Glutamatergic neuron (in vitro differentiated cells): Measurements from ENCODE around the gene XIST. TPM values are rescaled to one million over a fixed set of nuclear protein-coding genes. Genes with fewer than 3 reads are reported as not detected.

ENCODE experiments used
- DNase-seq: peaks from one replicate; pipeline ENCODE4 v3.0.0; 2022
- H3K27ac Mint-ChIP-seq: one replicate; pipeline ENCODE4 v1.8.0; 2020; ENCODE audit warnings: mild to moderate bottlenecking, mixed read lengths, inconsistent platforms; ENCODE audit not compliant: unreplicated experiment
- H3K27me3 Mint-ChIP-seq: one replicate; pipeline ENCODE4 v1.8.0; 2020; ENCODE audit warnings: mild to moderate bottlenecking, moderate library complexity, mixed read lengths, inconsistent platforms; ENCODE audit not compliant: unreplicated experiment
- H3K36me3 Mint-ChIP-seq: one replicate; pipeline ENCODE4 v1.8.0; 2020; ENCODE audit warnings: mild to moderate bottlenecking, mixed read lengths, inconsistent platforms; ENCODE audit not compliant: unreplicated experiment
- H3K4me1 Mint-ChIP-seq: one replicate; pipeline ENCODE4 v1.8.0; 2020; ENCODE audit warnings: mild to moderate bottlenecking, low read depth, mixed read lengths, inconsistent platforms; ENCODE audit not compliant: unreplicated experiment
- H3K4me3 Mint-ChIP-seq: one replicate; pipeline ENCODE4 v1.8.0; 2020; ENCODE audit warnings: mild to moderate bottlenecking, mixed read lengths, inconsistent platforms; ENCODE audit not compliant: unreplicated experiment
- H3K9me3 Mint-ChIP-seq: one replicate; pipeline ENCODE4 v1.8.0; 2020; ENCODE audit warnings: mild to moderate bottlenecking, moderate library complexity, mixed read lengths, inconsistent platforms; ENCODE audit not compliant: unreplicated experiment
- total RNA-seq: library from RNA; stranded (reverse); fragmentation: NEBNext Ultra II Directional; extraction: Animal tissue kit (Norgen Biotek cat#: 25700); gene quantifications from one replicate; pipeline ENCODE4 v1.2.1, GENCODE V29; 2021; ENCODE audit not compliant: unreplicated experiment
- TF ChIP-seq, protein P1 (sequence below): fragments of 200-600 bp; sonication (generic); IDR thresholded peaks from one replicate; pipeline ENCODE4 v1.5.0; 2021; ENCODE audit not compliant: partially characterized antibody, unreplicated experiment

The XIST gene
- total RNA-seq, 1 donor from 2014 or later, result not detected

GRCh38 chrX:73849073-73849472, 3.4 kb downstream of the XIST start:
- no peak overlapping the region for H3K4me3 Mint-ChIP-seq
- H3K9me3 Mint-ChIP-seq, result peaks cover 4% of the 10 kb centered on the region
- no peaks in the 10 kb centered on the region for H3K4me1 Mint-ChIP-seq
- no peak for DNase-seq
- H3K27me3 Mint-ChIP-seq, result peaks cover 1% of the 10 kb centered on the region
- no peaks in the 10 kb centered on the region for H3K36me3 Mint-ChIP-seq
- TF ChIP-seq, protein P1, sequence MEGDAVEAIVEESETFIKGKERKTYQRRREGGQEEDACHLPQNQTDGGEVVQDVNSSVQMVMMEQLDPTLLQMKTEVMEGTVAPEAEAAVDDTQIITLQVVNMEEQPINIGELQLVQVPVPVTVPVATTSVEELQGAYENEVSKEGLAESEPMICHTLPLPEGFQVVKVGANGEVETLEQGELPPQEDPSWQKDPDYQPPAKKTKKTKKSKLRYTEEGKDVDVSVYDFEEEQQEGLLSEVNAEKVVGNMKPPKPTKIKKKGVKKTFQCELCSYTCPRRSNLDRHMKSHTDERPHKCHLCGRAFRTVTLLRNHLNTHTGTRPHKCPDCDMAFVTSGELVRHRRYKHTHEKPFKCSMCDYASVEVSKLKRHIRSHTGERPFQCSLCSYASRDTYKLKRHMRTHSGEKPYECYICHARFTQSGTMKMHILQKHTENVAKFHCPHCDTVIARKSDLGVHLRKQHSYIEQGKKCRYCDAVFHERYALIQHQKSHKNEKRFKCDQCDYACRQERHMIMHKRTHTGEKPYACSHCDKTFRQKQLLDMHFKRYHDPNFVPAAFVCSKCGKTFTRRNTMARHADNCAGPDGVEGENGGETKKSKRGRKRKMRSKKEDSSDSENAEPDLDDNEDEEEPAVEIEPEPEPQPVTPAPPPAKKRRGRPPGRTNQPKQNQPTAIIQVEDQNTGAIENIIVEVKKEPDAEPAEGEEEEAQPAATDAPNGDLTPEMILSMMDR, result no peak
- H3K27ac Mint-ChIP-seq, result no peak overlapping the region

DNA sequence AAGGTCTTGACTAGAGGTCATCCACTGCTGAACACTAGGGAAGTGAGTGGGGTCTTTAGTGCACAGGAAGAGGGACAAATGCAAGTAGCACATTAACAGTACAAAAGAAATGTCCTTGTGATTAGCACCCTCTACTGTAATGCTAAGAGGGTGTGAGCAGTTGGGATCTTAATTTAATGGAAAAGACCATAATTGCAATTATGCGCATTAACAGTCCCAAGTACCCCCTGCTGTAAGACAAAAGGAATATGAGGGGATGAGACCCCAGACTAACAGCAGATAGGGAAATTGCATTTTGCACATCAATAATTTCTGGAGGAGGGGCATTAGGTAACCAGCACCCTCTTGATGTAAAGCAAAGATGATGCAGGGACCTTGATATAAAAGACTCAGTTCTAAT, 4.5 kb downstream of the XIST start:
- H3K4me1 Mint-ChIP-seq, result no peaks in the 10 kb centered on the region
- peaks cover 4% of the 10 kb centered on the region for H3K9me3 Mint-ChIP-seq
- DNase-seq, result no peak
- H3K36me3 Mint-ChIP-seq, result no peaks in the 10 kb centered on the region
- no peak overlapping the region for H3K27ac Mint-ChIP-seq
- no peak overlapping the region for H3K4me3 Mint-ChIP-seq
- TF ChIP-seq, protein P1, result no peak
- peaks cover 1% of the 10 kb centered on the region for H3K27me3 Mint-ChIP-seq

GRCh38 chrX:73847100-73847499, 5.4 kb downstream of the XIST start:
- no peaks in the 10 kb centered on the region for H3K36me3 Mint-ChIP-seq
- peaks cover 1% of the 10 kb centered on the region for H3K27me3 Mint-ChIP-seq
- no peak for DNase-seq
- H3K9me3 Mint-ChIP-seq, result peaks cover 4% of the 10 kb centered on the region
- no peaks in the 10 kb centered on the region for H3K4me1 Mint-ChIP-seq
- no peak overlapping the region for H3K27ac Mint-ChIP-seq
- no peak overlapping the region for H3K4me3 Mint-ChIP-seq
- TF ChIP-seq, protein P1, result no peak

GRCh38 chrX:73842541-73843234, 9.8 kb downstream of the XIST start:
- no peak overlapping the region for H3K4me3 Mint-ChIP-seq
- peaks cover 1% of the 10 kb centered on the region for H3K9me3 Mint-ChIP-seq
- DNase-seq, result no peak
- H3K27me3 Mint-ChIP-seq, result no peaks in the 10 kb centered on the region
- H3K4me1 Mint-ChIP-seq, result no peaks in the 10 kb centered on the region
- H3K36me3 Mint-ChIP-seq, result no peaks in the 10 kb centered on the region
- H3K27ac Mint-ChIP-seq, result no peak overlapping the region
- TF ChIP-seq, protein P1, result no peak

DNA sequence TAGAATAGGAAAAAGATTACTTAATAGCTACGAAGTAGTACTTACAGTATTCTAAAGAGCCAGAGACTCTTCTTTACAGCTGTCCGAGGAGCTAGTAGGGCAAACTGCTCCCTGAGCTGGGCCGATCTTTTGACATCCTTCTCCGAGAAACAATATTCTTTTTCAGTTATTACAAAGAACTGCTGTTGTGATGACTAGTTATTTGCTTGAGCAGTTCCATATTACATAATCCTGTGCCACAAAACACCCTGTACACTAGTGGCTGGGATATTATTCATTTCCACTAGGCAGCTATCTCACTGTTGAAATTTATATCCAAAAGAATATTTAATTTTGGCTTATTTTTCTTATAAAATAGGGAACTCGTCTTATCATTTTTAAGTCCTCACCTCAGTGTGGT, 11.2 kb downstream of the XIST start:
- TF ChIP-seq, protein P1, result no peak
- Mint-ChIP-seq H3K27me3 (no peaks in the 10 kb centered on the region), H3K4me3 (no peak overlapping the region), H3K9me3 (peaks cover 1% of the 10 kb centered on the region), H3K4me1 (no peaks in the 10 kb centered on the region), H3K27ac (no peak overlapping the region), H3K36me3 (no peaks in the 10 kb centered on the region)
- no peak for DNase-seq
